ENCODE measurements around the gene TRIM49D2. TPM values are rescaled to one million over a fixed set of nuclear protein-coding genes. Genes with fewer than 3 reads are reported as not detected.
"Not testable (repeated sequence)": the region's sequence is repeated elsewhere in the genome, so short reads cannot be mapped to it uniquely, and the experiment has no call there.

The TRIM49D2 gene
- total RNA-seq, 1 experiment from 2014 or later = not detected

GRCh38 chr11:89965737-89966136 lies 41.9 kb downstream of the TRIM49D2 start, which contains the start of gene TRIM64:
TRIM64 (plus strand) TSS chr11:89966037; CDS start chr11:89968504, 2,467 bp downstream.
- not testable (repeated sequence) for H3K14ac ChIP-seq (ENCODE audit: insufficient read depth, low read length); H3K9me3 Mint-ChIP-seq; H2BK12ac ChIP-seq (ENCODE audit: insufficient read length, low read depth, low read length); H2BK15ac ChIP-seq (ENCODE audit: low read depth, low read length); H3K79me2 ChIP-seq (ENCODE audit: insufficient read depth, low read length); H3K23ac ChIP-seq (ENCODE audit: insufficient read length, low read depth, low read length); H3K4me1 ChIP-seq (ENCODE audit: insufficient read depth, low read length); DNase-seq; H2AK5ac ChIP-seq (ENCODE audit: insufficient read length, low read length); H3K9me3 ChIP-seq (ENCODE audit: control insufficient read depth, low read depth, low read length); H3T11ph ChIP-seq (ENCODE audit: low read length); H4K8ac ChIP-seq (replicated peaks; ENCODE audit: insufficient read length, low read depth, low read length); H4K20me1 ChIP-seq (ENCODE audit: control insufficient read depth, insufficient read depth, insufficient read length); H3K18ac ChIP-seq (ENCODE audit: insufficient read length, low read depth, low read length); H4K5ac ChIP-seq (ENCODE audit: insufficient read length, low read depth, low read length); H3K4me3 Mint-ChIP-seq; H3K27ac Mint-ChIP-seq; H2BK20ac ChIP-seq (ENCODE audit: low read depth, low read length, poor library complexity, severe bottlenecking); H2BK120ac ChIP-seq (ENCODE audit: low read depth, low read length, poor library complexity, severe bottlenecking); H3K27ac ChIP-seq (ENCODE audit: insufficient read length, low read depth, low read length); H3K36me3 Mint-ChIP-seq (ENCODE audit: insufficient read depth in 1 of 3, low read depth in 3 of 3); H3K56ac ChIP-seq (ENCODE audit: insufficient read length, low read depth, low read length); H2BK5ac ChIP-seq (ENCODE audit: insufficient read length, low read length); H4K91ac ChIP-seq (ENCODE audit: insufficient read length, low read depth, low read length); H3K27me3 ChIP-seq (ENCODE audit: insufficient read depth, low read length); H2AFZ ChIP-seq (ENCODE audit: low read length); H3K23me2 ChIP-seq (ENCODE audit: insufficient read length, low read depth, low read length, poor library complexity, severe bottlenecking); H3K79me1 ChIP-seq (ENCODE audit: insufficient read depth, low read depth, low read length, poor library complexity, severe bottlenecking); H3K9ac ChIP-seq (ENCODE audit: extremely low read depth, insufficient read length, low read length); H3K27me3 Mint-ChIP-seq (ENCODE audit: low read depth); H3K4me1 Mint-ChIP-seq; H3K4ac ChIP-seq (ENCODE audit: low read depth, low read length); H3K4me2 ChIP-seq (ENCODE audit: insufficient read depth, insufficient read length, low read length)
- no CpG with 5 or more reads among the region's 4 CpGs for WGBS (ENCODE audit: extremely low coverage, insufficient read length, low lambda C conversion rate)

Other genes starting within 250 kb of the TRIM49D2 start
- not detected in 2 replicates for gene TRIM77, start 213.8 kb upstream of the TRIM49D2 start, total RNA-seq (2021)
- not detected in 2 replicates for gene TRIM49, start 115.5 kb upstream of the TRIM49D2 start, total RNA-seq (2021)
- gene TRIM64B, start 45.6 kb upstream of the TRIM49D2 start, total RNA-seq (2021) = not detected in 2 replicates
- gene TRIM49D1, start 1.8 kb upstream of the TRIM49D2 start, total RNA-seq (2021) = not detected in 2 replicates
- not detected in 2 replicates for gene TRIM64, start 42.0 kb downstream of the TRIM49D2 start, total RNA-seq (2021)
- gene TRIM49C, start 107.0 kb downstream of the TRIM49D2 start, total RNA-seq (2021) = not detected in 2 replicates
- gene UBTFL1, start 161.9 kb downstream of the TRIM49D2 start, total RNA-seq (2021) = not detected in 2 replicates
- 1.8 and 2.1 TPM in 2 replicates for gene NAALAD2, start 210.6 kb downstream of the TRIM49D2 start, total RNA-seq (2021)

Measured in H9 (cell line).